Measurements from ENCODE around the gene VAMP4.

- TF ChIP-seq POLR2A (IDR thresholded peaks at IDR 0.05) = no peak
- TF ChIP-seq, protein P1, sequence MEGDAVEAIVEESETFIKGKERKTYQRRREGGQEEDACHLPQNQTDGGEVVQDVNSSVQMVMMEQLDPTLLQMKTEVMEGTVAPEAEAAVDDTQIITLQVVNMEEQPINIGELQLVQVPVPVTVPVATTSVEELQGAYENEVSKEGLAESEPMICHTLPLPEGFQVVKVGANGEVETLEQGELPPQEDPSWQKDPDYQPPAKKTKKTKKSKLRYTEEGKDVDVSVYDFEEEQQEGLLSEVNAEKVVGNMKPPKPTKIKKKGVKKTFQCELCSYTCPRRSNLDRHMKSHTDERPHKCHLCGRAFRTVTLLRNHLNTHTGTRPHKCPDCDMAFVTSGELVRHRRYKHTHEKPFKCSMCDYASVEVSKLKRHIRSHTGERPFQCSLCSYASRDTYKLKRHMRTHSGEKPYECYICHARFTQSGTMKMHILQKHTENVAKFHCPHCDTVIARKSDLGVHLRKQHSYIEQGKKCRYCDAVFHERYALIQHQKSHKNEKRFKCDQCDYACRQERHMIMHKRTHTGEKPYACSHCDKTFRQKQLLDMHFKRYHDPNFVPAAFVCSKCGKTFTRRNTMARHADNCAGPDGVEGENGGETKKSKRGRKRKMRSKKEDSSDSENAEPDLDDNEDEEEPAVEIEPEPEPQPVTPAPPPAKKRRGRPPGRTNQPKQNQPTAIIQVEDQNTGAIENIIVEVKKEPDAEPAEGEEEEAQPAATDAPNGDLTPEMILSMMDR (IDR thresholded peaks at IDR 0.05) = no peak
Measured at GRCh38 chr1:171683870-171684269, 58.0 kb downstream of the VAMP4 start.
